ENCODE data around the gene OLFM1.

GRCh38 chr9:135123126-135123772 lies 35.8 kb downstream of the OLFM1 start:
- TF ChIP-seq RFX5 (IDR thresholded peaks at IDR 0.05; ENCODE audit: low read depth, low read length) (no peak), USF2 (IDR thresholded peaks at IDR 0.05; ENCODE audit: low read depth, low read length) (no peak), ELK1 (IDR thresholded peaks at IDR 0.05; ENCODE audit: borderline replicate concordance, low read depth, low read length) (no peak), POLR2A (IDR thresholded peaks at IDR 0.05; ENCODE audit: low read depth, low read length) (no peak), MXI1 (IDR thresholded peaks at IDR 0.05; ENCODE audit: borderline replicate concordance, low read depth, low read length) (no peak), SMC3 (IDR thresholded peaks at IDR 0.05; ENCODE audit: low read depth, low read length) (no peak), FOS (IDR thresholded peaks at IDR 0.05; ENCODE audit: low read depth, low read length) (no peak), CEBPB (IDR thresholded peaks at IDR 0.05; ENCODE audit: low read depth, low read length) (no peak)
- TF ChIP-seq, protein P1, sequence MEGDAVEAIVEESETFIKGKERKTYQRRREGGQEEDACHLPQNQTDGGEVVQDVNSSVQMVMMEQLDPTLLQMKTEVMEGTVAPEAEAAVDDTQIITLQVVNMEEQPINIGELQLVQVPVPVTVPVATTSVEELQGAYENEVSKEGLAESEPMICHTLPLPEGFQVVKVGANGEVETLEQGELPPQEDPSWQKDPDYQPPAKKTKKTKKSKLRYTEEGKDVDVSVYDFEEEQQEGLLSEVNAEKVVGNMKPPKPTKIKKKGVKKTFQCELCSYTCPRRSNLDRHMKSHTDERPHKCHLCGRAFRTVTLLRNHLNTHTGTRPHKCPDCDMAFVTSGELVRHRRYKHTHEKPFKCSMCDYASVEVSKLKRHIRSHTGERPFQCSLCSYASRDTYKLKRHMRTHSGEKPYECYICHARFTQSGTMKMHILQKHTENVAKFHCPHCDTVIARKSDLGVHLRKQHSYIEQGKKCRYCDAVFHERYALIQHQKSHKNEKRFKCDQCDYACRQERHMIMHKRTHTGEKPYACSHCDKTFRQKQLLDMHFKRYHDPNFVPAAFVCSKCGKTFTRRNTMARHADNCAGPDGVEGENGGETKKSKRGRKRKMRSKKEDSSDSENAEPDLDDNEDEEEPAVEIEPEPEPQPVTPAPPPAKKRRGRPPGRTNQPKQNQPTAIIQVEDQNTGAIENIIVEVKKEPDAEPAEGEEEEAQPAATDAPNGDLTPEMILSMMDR (conservative IDR thresholded peaks at IDR 0.05; ENCODE audit: low read depth, low read length): no peak

All from IMR-90 (cell line).